Left renal pelvis (tissue), 4 donors: ENCODE results near the gene SKA3. TPM values are rescaled to one million over a fixed set of nuclear protein-coding genes. Genes with fewer than 3 reads are reported as not detected.
"Not testable (repeated sequence)": the region's sequence is repeated elsewhere in the genome, so short reads cannot be mapped to it uniquely, and the experiment has no call there.

Experiments used
- DNase-seq, 4 donors: peaks; one replicate each; pipeline ENCODE4 v3.0.0-alpha.2; 2013; ENCODE audit warnings: low read depth in 4 of 4, low spot score in 3 of 4
- polyA plus RNA-seq, 4 donors: library from polyadenylated mRNA; unstranded; fragments of 120-200 nt; gene quantifications; one replicate each; pipeline ENCODE4 v1.2.1, GENCODE V29; 2013; ENCODE audit not compliant: insufficient read length in 4 of 4

The SKA3 gene
- 10 to 100 TPM; 10.4 to 14.2 (median 12.5) TPM for polyA plus RNA-seq

GRCh38 chr13:21176215-21176981 lies at the start of gene SKA3, which contains the start of gene MRPL57:
Gene SKA3, minus strand, starts transcription at chr13:21176552. Its CDS starts 75 bp downstream, at chr13:21176477.
Gene MRPL57, plus strand, starts transcription at chr13:21176658. Its CDS starts 259 bp downstream, at chr13:21176917.
- peak; percentile 87 to 91 (median 88) for DNase-seq

GRCh38 chr13:21225082-21225481 lies 48.7 kb upstream of the SKA3 start:
- DNase-seq = no peak

GRCh38 chr13:21221268-21221667 lies 44.9 kb upstream of the SKA3 start:
- DNase-seq = no peak

- DNase-seq = not testable (repeated sequence)
These were observed 43.4 kb upstream of the SKA3 start for GRCh38 chr13:21219716-21220115.

- DNase-seq = no peak
These were observed 42.7 kb upstream of the SKA3 start for GRCh38 chr13:21219036-21219381.

- no peak for DNase-seq
These were observed 42.1 kb upstream of the SKA3 start for GRCh38 chr13:21218351-21219035.

GRCh38 chr13:21216332-21216731 lies 40.0 kb upstream of the SKA3 start:
- DNase-seq = no peak

- not testable (repeated sequence) for DNase-seq
These were observed 39.1 kb upstream of the SKA3 start for GRCh38 chr13:21215419-21215818.

- DNase-seq = no peak
These were observed 35.9 kb upstream of the SKA3 start for GRCh38 chr13:21212138-21212775.

- DNase-seq = no peak
These were observed 32.4 kb upstream of the SKA3 start for GRCh38 chr13:21208652-21209154.

GRCh38 chr13:21202767-21203531 lies 26.6 kb upstream of the SKA3 start:
- no peak for DNase-seq

- DNase-seq = not testable (repeated sequence)
These were observed 25.3 kb upstream of the SKA3 start for GRCh38 chr13:21201456-21202190.

- DNase-seq = not testable (repeated sequence)
These were observed 22.0 kb upstream of the SKA3 start for GRCh38 chr13:21198391-21198790.

GRCh38 chr13:21197606-21198225 lies 21.4 kb upstream of the SKA3 start:
- DNase-seq = not testable (repeated sequence)

GRCh38 chr13:21194756-21195155 lies 18.4 kb upstream of the SKA3 start:
- DNase-seq = not testable (repeated sequence)

GRCh38 chr13:21186410-21186809 lies 10.1 kb upstream of the SKA3 start:
- DNase-seq = not testable (repeated sequence)

GRCh38 chr13:21181671-21182070 lies 5.3 kb upstream of the SKA3 start:
- DNase-seq = no peak

GRCh38 chr13:21176982-21177284 lies 581 bp upstream of the SKA3 start:
- DNase-seq = no peak

- DNase-seq = peak in 1 of 4 donors; percentile 14
These were observed 617 bp downstream of the SKA3 start for GRCh38 chr13:21175656-21176214.
